HepG2 (cell line): ENCODE data around the gene CNRIP1. TPM values are rescaled to one million over a fixed set of nuclear protein-coding genes. Genes with fewer than 3 reads are reported as not detected.

Experiments
- ATF4 ChIP-seq, 2 experiments: fragments of 450-650 bp in 1 of 2; sonication (generic) in 1 of 2; formaldehyde crosslinking; IDR thresholded peaks; 2 replicates each; pipeline versions ENCODE4 v1.5.0 to v1.8.0; 2020 to 2022; ENCODE audit warnings: mild to moderate bottlenecking in 1 of 2, missing genetic modification reagents in 1 of 2
- BHLHE40 ChIP-seq: IDR thresholded peaks from 2 replicates; pipeline ENCODE4 v1.6.1; 2011; ENCODE audit warnings: low read length, improper control_type of control experiment
- ERF ChIP-seq: IDR thresholded peaks from 2 replicates; pipeline ENCODE4 v1.6.1; 2018; ENCODE audit warnings: missing biosample characterization, missing genetic modification reagents
- FOXM1 ChIP-seq: sonication (generic); formaldehyde crosslinking; IDR thresholded peaks from 2 replicates; pipeline ENCODE4 v1.5.0; 2020; ENCODE audit warnings: missing genetic modification reagents
- HES4 ChIP-seq: sonication (generic); formaldehyde crosslinking; IDR thresholded peaks from 2 replicates; pipeline ENCODE4 v1.9.0; 2021; ENCODE audit warnings: mild to moderate bottlenecking, missing genetic modification reagents, borderline replicate concordance
- JUNB ChIP-seq: sonication (generic); formaldehyde crosslinking; IDR thresholded peaks from 2 replicates; pipeline ENCODE4 v1.8.0; 2022; ENCODE audit warnings: missing genetic modification reagents, mild to moderate bottlenecking, borderline replicate concordance
- MAF1 ChIP-seq: sonication (generic); formaldehyde crosslinking; IDR thresholded peaks from 2 replicates; pipeline ENCODE4 v1.5.0; 2020; ENCODE audit warnings: missing genetic modification reagents, borderline replicate concordance
- MIXL1 ChIP-seq: IDR thresholded peaks from 2 replicates; pipeline ENCODE4 v1.6.1; 2016
- MTERF4 ChIP-seq: sonication (generic); formaldehyde crosslinking; IDR thresholded peaks from 2 replicates; pipeline ENCODE4 v1.8.0; 2023; ENCODE audit warnings: mild to moderate bottlenecking, missing genetic modification reagents
- NFIC ChIP-seq: IDR thresholded peaks from 2 replicates; pipeline ENCODE4 v1.6.1; 2012; ENCODE audit warnings: mild to moderate bottlenecking, low read length, inconsistent platforms
- PRDM4 ChIP-seq: sonication (generic); formaldehyde crosslinking; IDR thresholded peaks from 2 replicates; pipeline ENCODE4 v1.9.0; 2021; ENCODE audit warnings: missing genetic modification reagents, borderline replicate concordance
- RORA ChIP-seq: sonication (generic); formaldehyde crosslinking; IDR thresholded peaks from 2 replicates; pipeline ENCODE4 v1.5.0; 2020; ENCODE audit warnings: mild to moderate bottlenecking, missing genetic modification reagents, moderate library complexity
- SRY ChIP-seq: sonication (generic); formaldehyde crosslinking; IDR thresholded peaks from 2 replicates; pipeline ENCODE4 v1.8.0; 2022; ENCODE audit warnings: mild to moderate bottlenecking, missing genetic modification reagents
- TARDBP ChIP-seq: sonication (generic); formaldehyde crosslinking; IDR thresholded peaks from 2 replicates; pipeline ENCODE4 v1.8.0; 2022; ENCODE audit warnings: mild to moderate bottlenecking, missing genetic modification reagents
- TRIM22 ChIP-seq: fragments of 450-650 bp; IDR thresholded peaks from 2 replicates; pipeline ENCODE4 v1.6.1; 2017
- ZBTB3 ChIP-seq: sonication (generic); formaldehyde crosslinking; IDR thresholded peaks from 2 replicates; pipeline ENCODE4 v1.4.0; 2020; ENCODE audit warnings: low read depth, mild to moderate bottlenecking, moderate library complexity, missing genetic modification reagents, borderline replicate concordance
- ZBTB7B ChIP-seq: sonication (generic); formaldehyde crosslinking; IDR thresholded peaks from 2 replicates; pipeline ENCODE4 v1.4.0; 2020; ENCODE audit warnings: missing genetic modification reagents
- ZNF326 ChIP-seq: sonication (generic); formaldehyde crosslinking; IDR thresholded peaks from 2 replicates; pipeline ENCODE4 v1.4.0; 2020; ENCODE audit warnings: missing genetic modification reagents, borderline replicate concordance
- ZNF335 ChIP-seq: sonication (generic); formaldehyde crosslinking; IDR thresholded peaks from 2 replicates; pipeline ENCODE4 v1.4.0; 2020; ENCODE audit warnings: missing genetic modification reagents
- ZNF710 ChIP-seq: sonication (generic); formaldehyde crosslinking; IDR thresholded peaks from 2 replicates; pipeline ENCODE4 v1.5.0; 2020; ENCODE audit warnings: mild to moderate bottlenecking, missing genetic modification reagents, borderline replicate concordance
- ZSCAN31 ChIP-seq: sonication (generic); formaldehyde crosslinking; IDR thresholded peaks from 2 replicates; pipeline ENCODE4 v1.5.0; 2020; ENCODE audit warnings: low read depth, mild to moderate bottlenecking, missing genetic modification reagents
- polyA plus RNA-seq, 8 experiments: library from polyadenylated mRNA; depleted of rRNA in 3 of 8; stranded (reverse) in 7 of 8; unstranded in 1 of 8; fragments of >200 nt; fragmentation: Illumina TruSeq in 4 of 8; extraction: Trizol in 4 of 8; gene quantifications; 2 replicates each; pipeline versions ENCODE4 v1.2.1 to v1.2.3, GENCODE V29; 2011 to 2016; ENCODE audit warnings: low read depth in 4 of 8, missing spikeins in 1 of 8, mixed read lengths in 1 of 8; ENCODE audit not compliant: insufficient read depth in 1 of 8
- total RNA-seq, 5 experiments: library from RNA; depleted of rRNA; stranded (reverse); fragments of >200 nt; fragmentation: Illumina TruSeq; extraction: Trizol; gene quantifications; 2 replicates each; pipeline ENCODE4 v1.2.3, GENCODE V29; 2016; ENCODE audit warnings: low read depth in 1 of 5

The CNRIP1 gene
- total and polyA plus RNA-seq, 2 of the 13 experiments (the other 11 are each of a cell fraction or from before 2014, with no cell fraction given): not detected

GRCh38 chr2:68252400-68253218, 67.1 kb downstream of the CNRIP1 start, which contains the start of gene PPP3R1 (continued):
- 0 out of 2 replicates have a peak, but pooled peaks have one; percentile 59 for TF ChIP-seq ZNF710 (CRISPR knock-in tag)
- peak in 1 of 2 experiments; percentile 68; a peak in 2 of 4 replicates for TF ChIP-seq ATF4 (CRISPR knock-in tag; IDR thresholded peaks at IDR 0.05)
- no peak for TF ChIP-seq FOXM1 (CRISPR knock-in tag)
- peak; percentile 88 for TF ChIP-seq ZSCAN31 (CRISPR knock-in tag)
- no peak; the same call in 1 of the 2 replicates for TF ChIP-seq NFIC
- no peak for TF ChIP-seq TARDBP (CRISPR knock-in tag)
- TF ChIP-seq ZBTB3 (CRISPR knock-in tag): no peak; the same call in 1 of the 2 replicates
- TF ChIP-seq ZBTB7B (CRISPR knock-in tag): 0 out of 2 replicates have a peak, but pooled peaks have one; percentile 23
- TF ChIP-seq HES4 (CRISPR knock-in tag): peak; percentile 29
- no peak for TF ChIP-seq MAF1 (CRISPR knock-in tag)
- TF ChIP-seq MIXL1 (CRISPR knock-in tag): peak; percentile 38; the same call in 1 of the 2 replicates
- peak; percentile 40; the same call in 1 of the 2 replicates for TF ChIP-seq BHLHE40
- TF ChIP-seq ZNF335: peak; percentile 93
- TF ChIP-seq PRDM4 (CRISPR knock-in tag): no peak
- TF ChIP-seq MTERF4 (CRISPR knock-in tag): peak; percentile 33; the same call in 1 of the 2 replicates
- no peak for TF ChIP-seq ZNF326 (CRISPR knock-in tag)
- no peak for TF ChIP-seq JUNB
- no peak for TF ChIP-seq TRIM22
- TF ChIP-seq ERF (CRISPR knock-in tag): peak; percentile 95
- TF ChIP-seq RORA (CRISPR knock-in tag): no peak
- TF ChIP-seq SRY (CRISPR knock-in tag): peak; percentile 82; the same call in 1 of the 2 replicates
